GM12878 (cell line): ENCODE data around the gene ANKRD60.

ENCODE experiments used
- CBFB ChIP-seq: IDR thresholded peaks from 2 replicates; pipeline ENCODE4 v1.6.1; 2016; ENCODE audit warnings: antibody characterized with exemption, low read depth
- CEBPB ChIP-seq, 2 experiments: fragments of 150-350 bp in 1 of 2; IDR thresholded peaks; 2 replicates each; pipeline ENCODE4 v1.6.1; 2012 to 2014; ENCODE audit warnings: low read depth in 2 of 2, low read length in 2 of 2, borderline replicate concordance in 1 of 2, inconsistent platforms in 1 of 2
- JUNB ChIP-seq: IDR thresholded peaks from 2 replicates; pipeline ENCODE4 v1.6.1; 2016; ENCODE audit warnings: antibody characterized with exemption, mild to moderate bottlenecking
- NR2C1 ChIP-seq: fragments of 450-650 bp; IDR thresholded peaks from 2 replicates; pipeline ENCODE4 v1.6.1; 2017; ENCODE audit warnings: antibody characterized with exemption, mild to moderate bottlenecking, moderate library complexity
- SUZ12 ChIP-seq: fragments of 200-600 bp; sonication (generic); IDR thresholded peaks from one replicate; pipeline ENCODE4 v1.6.1; 2018; ENCODE audit warnings: antibody characterized with exemption, mild to moderate bottlenecking; ENCODE audit not compliant: unreplicated experiment
- TCF12 ChIP-seq: IDR thresholded peaks from 2 replicates; pipeline ENCODE4 v1.6.1; 2011; ENCODE audit warnings: low read depth, mild to moderate bottlenecking, low read length
- ZNF274 ChIP-seq: IDR thresholded peaks from one replicate; pipeline ENCODE4 v1.8.0; 2011; ENCODE audit not compliant: insufficient read length, insufficient read depth
- TF ChIP-seq, protein P1 (sequence below), 3 experiments: IDR thresholded peaks in 2 of 3; conservative IDR thresholded peaks in 1 of 3; 2 replicates each; pipeline ENCODE4 v1.5.1; 2011; ENCODE audit warnings: low read depth in 3 of 3, low read length in 3 of 3, mild to moderate bottlenecking in 3 of 3, control low read depth in 2 of 3, moderate library complexity in 2 of 3, inconsistent platforms in 1 of 3, mixed read lengths in 1 of 3; ENCODE audit not compliant: control insufficient read depth in 2 of 3, insufficient read depth in 1 of 3; ENCODE audit errors: extremely low read depth in 1 of 3
- TF ChIP-seq, protein P2 (sequence below): fragments of 450-650 bp; IDR thresholded peaks from 2 replicates; pipeline ENCODE4 v1.6.1; 2016; ENCODE audit warnings: mild to moderate bottlenecking, moderate library complexity, borderline replicate concordance
- TF ChIP-seq, protein P3 (sequence below): IDR thresholded peaks from 2 replicates; pipeline ENCODE4 v1.6.1; 2011; ENCODE audit warnings: low read depth, mild to moderate bottlenecking, low read length, moderate library complexity, borderline replicate concordance; ENCODE audit errors: extremely low read depth

DNA sequence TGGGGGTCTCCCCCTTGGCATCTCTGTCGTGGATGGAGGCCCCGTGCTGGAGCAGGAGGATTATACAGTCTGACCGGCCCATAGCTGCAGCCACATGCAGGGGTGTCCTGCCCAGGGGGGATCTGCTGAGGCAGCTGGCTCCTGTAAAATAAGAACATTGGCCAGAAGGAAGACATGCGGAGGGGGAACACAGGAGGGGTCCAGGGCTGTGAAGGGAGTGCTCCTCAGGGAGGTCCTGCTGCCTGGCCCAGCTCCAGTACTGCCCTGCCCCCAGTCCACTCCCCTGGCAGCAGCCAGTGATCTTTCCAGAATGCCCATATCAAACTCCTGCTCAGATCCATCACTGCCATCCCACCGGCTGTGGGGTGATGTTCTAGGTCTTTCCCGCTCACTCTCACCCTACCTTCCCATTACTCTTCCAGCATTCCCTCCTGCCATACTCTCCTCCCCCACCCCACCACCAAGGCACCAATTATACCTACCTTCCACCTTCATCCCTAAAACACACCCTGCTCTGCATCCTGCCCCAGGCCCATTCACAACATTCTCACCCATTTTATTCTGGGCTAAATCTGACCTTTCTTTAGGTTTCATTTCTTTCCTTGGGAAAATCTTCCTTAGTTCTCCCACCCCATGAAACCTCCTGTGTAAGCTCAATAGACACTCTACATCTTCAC is 9.7 kb downstream of the ANKRD60 start:
- TF ChIP-seq, protein P1, sequence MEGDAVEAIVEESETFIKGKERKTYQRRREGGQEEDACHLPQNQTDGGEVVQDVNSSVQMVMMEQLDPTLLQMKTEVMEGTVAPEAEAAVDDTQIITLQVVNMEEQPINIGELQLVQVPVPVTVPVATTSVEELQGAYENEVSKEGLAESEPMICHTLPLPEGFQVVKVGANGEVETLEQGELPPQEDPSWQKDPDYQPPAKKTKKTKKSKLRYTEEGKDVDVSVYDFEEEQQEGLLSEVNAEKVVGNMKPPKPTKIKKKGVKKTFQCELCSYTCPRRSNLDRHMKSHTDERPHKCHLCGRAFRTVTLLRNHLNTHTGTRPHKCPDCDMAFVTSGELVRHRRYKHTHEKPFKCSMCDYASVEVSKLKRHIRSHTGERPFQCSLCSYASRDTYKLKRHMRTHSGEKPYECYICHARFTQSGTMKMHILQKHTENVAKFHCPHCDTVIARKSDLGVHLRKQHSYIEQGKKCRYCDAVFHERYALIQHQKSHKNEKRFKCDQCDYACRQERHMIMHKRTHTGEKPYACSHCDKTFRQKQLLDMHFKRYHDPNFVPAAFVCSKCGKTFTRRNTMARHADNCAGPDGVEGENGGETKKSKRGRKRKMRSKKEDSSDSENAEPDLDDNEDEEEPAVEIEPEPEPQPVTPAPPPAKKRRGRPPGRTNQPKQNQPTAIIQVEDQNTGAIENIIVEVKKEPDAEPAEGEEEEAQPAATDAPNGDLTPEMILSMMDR (IDR thresholded peaks at IDR 0.05 in 2 of 3, conservative IDR thresholded peaks at IDR 0.05 in 1 of 3; ENCODE audit: control insufficient read depth in 2 of 3, extremely low read depth in 1 of 3, insufficient read depth in 1 of 3, low read depth in 3 of 3, low read length in 3 of 3) = no peak
- TF ChIP-seq CBFB (no peak), NR2C1 (no peak), TCF12 (no peak), ZNF274 (no peak), SUZ12 (no peak), JUNB (no peak), CEBPB (IDR thresholded peaks at IDR 0.05; ENCODE audit: borderline replicate concordance in 1 of 2, low read depth in 2 of 2, low read length in 2 of 2) (no peak)
- TF ChIP-seq, protein P2, sequence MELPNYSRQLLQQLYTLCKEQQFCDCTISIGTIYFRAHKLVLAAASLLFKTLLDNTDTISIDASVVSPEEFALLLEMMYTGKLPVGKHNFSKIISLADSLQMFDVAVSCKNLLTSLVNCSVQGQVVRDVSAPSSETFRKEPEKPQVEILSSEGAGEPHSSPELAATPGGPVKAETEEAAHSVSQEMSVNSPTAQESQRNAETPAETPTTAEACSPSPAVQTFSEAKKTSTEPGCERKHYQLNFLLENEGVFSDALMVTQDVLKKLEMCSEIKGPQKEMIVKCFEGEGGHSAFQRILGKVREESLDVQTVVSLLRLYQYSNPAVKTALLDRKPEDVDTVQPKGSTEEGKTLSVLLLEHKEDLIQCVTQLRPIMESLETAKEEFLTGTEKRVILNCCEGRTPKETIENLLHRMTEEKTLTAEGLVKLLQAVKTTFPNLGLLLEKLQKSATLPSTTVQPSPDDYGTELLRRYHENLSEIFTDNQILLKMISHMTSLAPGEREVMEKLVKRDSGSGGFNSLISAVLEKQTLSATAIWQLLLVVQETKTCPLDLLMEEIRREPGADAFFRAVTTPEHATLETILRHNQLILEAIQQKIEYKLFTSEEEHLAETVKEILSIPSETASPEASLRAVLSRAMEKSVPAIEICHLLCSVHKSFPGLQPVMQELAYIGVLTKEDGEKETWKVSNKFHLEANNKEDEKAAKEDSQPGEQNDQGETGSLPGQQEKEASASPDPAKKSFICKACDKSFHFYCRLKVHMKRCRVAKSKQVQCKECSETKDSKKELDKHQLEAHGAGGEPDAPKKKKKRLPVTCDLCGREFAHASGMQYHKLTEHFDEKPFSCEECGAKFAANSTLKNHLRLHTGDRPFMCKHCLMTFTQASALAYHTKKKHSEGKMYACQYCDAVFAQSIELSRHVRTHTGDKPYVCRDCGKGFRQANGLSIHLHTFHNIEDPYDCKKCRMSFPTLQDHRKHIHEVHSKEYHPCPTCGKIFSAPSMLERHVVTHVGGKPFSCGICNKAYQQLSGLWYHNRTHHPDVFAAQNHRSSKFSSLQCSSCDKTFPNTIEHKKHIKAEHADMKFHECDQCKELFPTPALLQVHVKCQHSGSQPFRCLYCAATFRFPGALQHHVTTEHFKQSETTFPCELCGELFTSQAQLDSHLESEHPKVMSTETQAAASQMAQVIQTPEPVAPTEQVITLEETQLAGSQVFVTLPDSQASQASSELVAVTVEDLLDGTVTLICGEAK = no peak
- TF ChIP-seq, protein P3, sequence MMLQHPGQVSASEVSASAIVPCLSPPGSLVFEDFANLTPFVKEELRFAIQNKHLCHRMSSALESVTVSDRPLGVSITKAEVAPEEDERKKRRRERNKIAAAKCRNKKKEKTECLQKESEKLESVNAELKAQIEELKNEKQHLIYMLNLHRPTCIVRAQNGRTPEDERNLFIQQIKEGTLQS = no peak
